K562 (cell line): ENCODE data around the gene SGMS1.

Source experiments
- BRD4 ChIP-seq: fragments of 200-600 bp; sonication (generic); IDR thresholded peaks from 2 replicates; pipeline ENCODE4 v1.6.1; 2017; ENCODE audit warnings: inconsistent platforms
- CHD1 ChIP-seq: fragments of 200-600 bp; sonication (generic); IDR thresholded peaks from one replicate; pipeline ENCODE4 v1.6.1; 2012; ENCODE audit warnings: mild to moderate bottlenecking, moderate library complexity, low read length, inconsistent platforms
- FOXJ3 ChIP-seq: sonication (generic); formaldehyde crosslinking; IDR thresholded peaks from 2 replicates; pipeline ENCODE4 v1.4.0; 2020; ENCODE audit warnings: mild to moderate bottlenecking, missing genetic modification reagents
- RB1 ChIP-seq: fragments of 450-650 bp; IDR thresholded peaks from 2 replicates; pipeline ENCODE4 v1.6.1; 2017; ENCODE audit warnings: low read depth, mild to moderate bottlenecking
- TF ChIP-seq, protein P1 (sequence below), 3 experiments: IDR thresholded peaks in 2 of 3; conservative IDR thresholded peaks in 1 of 3; 2 replicates each; pipeline ENCODE4 v1.5.1; 2011 to 2012; ENCODE audit warnings: low read length in 3 of 3, mild to moderate bottlenecking in 3 of 3, control low read depth in 2 of 3, improper control_type of control experiment in 1 of 3, inconsistent platforms in 1 of 3, low read depth in 1 of 3, mixed read lengths in 1 of 3, moderate library complexity in 1 of 3; ENCODE audit not compliant: insufficient read depth in 2 of 3

DNA sequence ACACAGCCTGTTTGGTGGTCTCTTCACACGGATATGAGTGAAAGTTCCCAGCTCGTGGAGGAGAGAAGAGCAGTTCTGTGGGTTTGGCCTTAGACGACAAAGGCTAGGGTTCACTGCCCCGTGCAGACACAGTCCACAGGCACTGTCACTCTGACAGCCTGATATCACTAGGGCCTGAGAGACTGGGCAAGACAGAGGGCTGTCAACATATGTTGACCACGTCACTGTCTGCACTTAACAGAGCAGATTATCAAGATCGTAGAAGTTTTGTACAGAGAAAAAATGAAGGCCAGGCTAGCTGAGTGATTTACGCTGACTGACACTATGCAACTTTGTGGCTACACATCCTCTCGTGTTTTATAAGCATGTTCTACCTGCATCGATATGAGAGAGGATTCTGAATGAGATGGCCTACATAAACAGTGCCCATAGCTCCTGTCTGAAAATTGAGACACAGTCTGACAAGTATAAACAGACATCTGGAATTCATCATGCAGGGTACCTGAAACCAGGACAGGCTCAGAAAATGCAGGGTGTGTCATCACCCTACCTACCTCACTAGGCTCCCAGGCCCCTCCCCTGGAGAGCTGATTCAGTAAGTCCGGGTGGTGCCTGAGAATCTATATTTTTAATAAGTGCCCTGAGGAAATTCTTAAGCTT, 120.0 kb downstream of the SGMS1 start:
- TF ChIP-seq FOXJ3 (CRISPR knock-in tag) (no peak), CHD1 (no peak), RB1 (no peak), BRD4 (no peak)
- TF ChIP-seq, protein P1, sequence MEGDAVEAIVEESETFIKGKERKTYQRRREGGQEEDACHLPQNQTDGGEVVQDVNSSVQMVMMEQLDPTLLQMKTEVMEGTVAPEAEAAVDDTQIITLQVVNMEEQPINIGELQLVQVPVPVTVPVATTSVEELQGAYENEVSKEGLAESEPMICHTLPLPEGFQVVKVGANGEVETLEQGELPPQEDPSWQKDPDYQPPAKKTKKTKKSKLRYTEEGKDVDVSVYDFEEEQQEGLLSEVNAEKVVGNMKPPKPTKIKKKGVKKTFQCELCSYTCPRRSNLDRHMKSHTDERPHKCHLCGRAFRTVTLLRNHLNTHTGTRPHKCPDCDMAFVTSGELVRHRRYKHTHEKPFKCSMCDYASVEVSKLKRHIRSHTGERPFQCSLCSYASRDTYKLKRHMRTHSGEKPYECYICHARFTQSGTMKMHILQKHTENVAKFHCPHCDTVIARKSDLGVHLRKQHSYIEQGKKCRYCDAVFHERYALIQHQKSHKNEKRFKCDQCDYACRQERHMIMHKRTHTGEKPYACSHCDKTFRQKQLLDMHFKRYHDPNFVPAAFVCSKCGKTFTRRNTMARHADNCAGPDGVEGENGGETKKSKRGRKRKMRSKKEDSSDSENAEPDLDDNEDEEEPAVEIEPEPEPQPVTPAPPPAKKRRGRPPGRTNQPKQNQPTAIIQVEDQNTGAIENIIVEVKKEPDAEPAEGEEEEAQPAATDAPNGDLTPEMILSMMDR (IDR thresholded peaks at IDR 0.05 in 2 of 3, conservative IDR thresholded peaks at IDR 0.05 in 1 of 3; ENCODE audit: insufficient read depth in 2 of 3, low read depth in 1 of 3, low read length in 3 of 3): no peak
